ENCODE measurements around the gene UFD1. TPM values are rescaled to one million over a fixed set of nuclear protein-coding genes. Genes with fewer than 3 reads are reported as not detected.

The UFD1 gene
- total and polyA plus RNA-seq, 2 of the 13 experiments (the other 11 are each of a cell fraction or from before 2014, with no cell fraction given), result 47.9 to 51.1 TPM

- peaks cover 5 to 40% of the 10 kb centered on the region in 2 experiments for H3K36me3 ChIP-seq (replicated peaks in 1 of 2; ENCODE audit: control insufficient read depth in 1 of 2, insufficient read depth in 2 of 2, low read length in 2 of 2)
- no peak overlapping the region for H3K27ac ChIP-seq (ENCODE audit: extremely low read length, insufficient read depth, low read length)
- no peaks in the 10 kb centered on the region for H3K79me2 ChIP-seq (ENCODE audit: insufficient read depth, low read length)
- FAIRE-seq (no peak), ATAC-seq (no peak), DNase-seq (ENCODE audit: low spot score) (no peak)
- ChIA-PET POLR2A (no interaction called here), CTCF (ENCODE audit: low intra/inter-chr PET ratio, low total read pairs) (no interaction called here)
- intact Hi-C loops (cut with micrococcal nuclease; ENCODE audit: unreplicated experiment) (no loop called here), in situ Hi-C loops (cut with HindIII; ENCODE audit: extremely low pct_ligation_motif_present, low pct_unique_long_range_greater_than_20kb) (no loop called here)
- no peaks in the 10 kb centered on the region for H3K9me3 ChIP-seq (ENCODE audit: low read length)
- no peaks in the 10 kb centered on the region for H3K4me1 ChIP-seq (ENCODE audit: insufficient read depth, low read length)
- 96% methylated on average over 3 of the region's 3 CpGs for WGBS (ENCODE audit: low lambda C conversion rate)
- no peak overlapping the region for H3K9ac ChIP-seq (ENCODE audit: insufficient read depth, low read depth, low read length)
- H4K20me1 ChIP-seq (ENCODE audit: insufficient read depth, low read length), result no peaks in the 10 kb centered on the region
- H3K27me3 ChIP-seq (ENCODE audit: control insufficient read depth in 1 of 2, insufficient read depth in 2 of 2, low read length in 2 of 2), result no peaks in the 10 kb centered on the region
- no TSS peak for BruUV-seq (replicated peaks)
- TF ChIP-seq ZNF816 (CRISPR knock-in tag; IDR thresholded peaks at IDR 0.05; ENCODE audit: borderline replicate concordance) (no peak), ZNF441 (CRISPR knock-in tag; IDR thresholded peaks at IDR 0.05; ENCODE audit: borderline replicate concordance) (no peak), MAFK (conservative IDR thresholded peaks at IDR 0.05 in 1 of 2, IDR thresholded peaks at IDR 0.05 in 1 of 2; ENCODE audit: low read length in 2 of 2) (no peak), TOE1 (CRISPR knock-in tag; IDR thresholded peaks at IDR 0.05) (no peak), SNAI1 (CRISPR knock-in tag; IDR thresholded peaks at IDR 0.05; ENCODE audit: borderline replicate concordance) (no peak), ZNF550 (CRISPR knock-in tag; IDR thresholded peaks at IDR 0.05; ENCODE audit: borderline replicate concordance) (no peak), HDAC6 (IDR thresholded peaks at IDR 0.05; ENCODE audit: low read depth, low read length) (no peak), XBP1 (CRISPR knock-in tag; IDR thresholded peaks at IDR 0.05) (no peak), ZNF749 (CRISPR knock-in tag; IDR thresholded peaks at IDR 0.05; ENCODE audit: borderline replicate concordance) (no peak), PRPF4 (IDR thresholded peaks at IDR 0.05; ENCODE audit: low read depth, low read length, poor library complexity, severe bottlenecking) (no peak), ZNF761 (CRISPR knock-in tag; conservative IDR thresholded peaks at IDR 0.05) (no peak), TFDP1 (CRISPR knock-in tag; IDR thresholded peaks at IDR 0.05; ENCODE audit: borderline replicate concordance) (no peak), NFYB (CRISPR knock-in tag; IDR thresholded peaks at IDR 0.05) (no peak)
- no peak overlapping the region for H2AFZ ChIP-seq (ENCODE audit: low read length)
- H3K4me3 ChIP-seq (replicated peaks in 1 of 3; ENCODE audit: insufficient read depth in 1 of 3, low read depth in 2 of 3, low read length in 3 of 3), result no peak overlapping the region
- H3K4me2 ChIP-seq (ENCODE audit: low read depth, low read length), result no peak overlapping the region
Observed at GRCh38 chr22:19509191-19509590, 30.2 kb upstream of the UFD1 start.

All from HepG2 (cell line).